NT2/D1 (cell line): Measurements from ENCODE around the gene ATIC.

Source experiments
- SUZ12 ChIP-seq: IDR thresholded peaks from 2 replicates; pipeline ENCODE4 v1.6.1; 2011; ENCODE audit not compliant: insufficient read length, insufficient read depth; ENCODE audit errors: extremely low read depth
- YY1 ChIP-seq: IDR thresholded peaks from 2 replicates; pipeline ENCODE4 v1.6.1; 2011; ENCODE audit not compliant: insufficient read length, insufficient read depth
- ZNF274 ChIP-seq: IDR thresholded peaks from 2 replicates; pipeline ENCODE4 v1.6.1; 2011; ENCODE audit warnings: mild to moderate bottlenecking, low read depth, low read length

DNA sequence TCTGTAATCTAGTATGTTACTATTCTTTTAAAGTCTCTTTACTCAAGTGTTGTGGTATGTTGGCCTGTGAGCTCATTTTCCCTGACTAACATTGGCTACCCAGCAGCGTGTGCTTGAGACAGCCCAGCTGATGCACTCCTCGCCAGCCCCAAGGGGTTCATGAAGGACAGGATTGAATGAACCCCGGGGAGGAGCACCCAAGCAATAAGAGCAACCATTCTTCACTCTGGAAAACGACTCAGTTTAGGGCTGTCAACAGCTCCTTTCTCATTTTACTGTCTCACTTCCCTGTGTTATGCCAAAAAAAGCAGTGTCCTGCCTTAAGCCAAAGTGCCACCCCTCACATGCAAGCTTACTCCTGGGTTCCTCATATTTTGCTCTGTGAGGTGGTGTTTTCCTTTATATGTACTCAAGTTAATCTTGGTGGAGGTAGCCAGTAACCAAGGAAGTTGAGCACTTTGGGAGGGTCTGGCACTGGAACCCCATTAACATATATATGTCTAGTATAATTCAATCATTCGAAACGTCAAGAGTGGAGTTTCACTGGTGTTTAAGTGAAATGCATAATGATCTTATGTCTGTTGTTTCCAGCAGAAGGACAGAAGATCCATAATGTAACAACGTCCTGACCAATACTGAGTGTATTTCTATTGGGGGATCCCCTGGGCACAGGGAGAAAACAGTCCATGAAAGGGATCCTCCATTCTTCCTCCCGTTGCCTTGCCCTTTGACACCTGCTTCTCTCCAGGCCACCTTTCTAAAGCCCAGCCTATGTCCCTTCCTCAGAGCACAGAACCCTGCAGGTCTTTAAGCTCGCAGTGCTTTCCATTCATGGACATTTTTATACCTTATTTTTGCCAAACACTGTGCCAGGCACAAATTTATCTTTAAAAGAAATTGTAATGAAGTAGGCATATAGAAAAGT lies 43.2 kb downstream of the ATIC start:
- TF ChIP-seq YY1 (no peak), ZNF274 (no peak), SUZ12 (no peak)
